ENCODE data around the gene DUXB.

DUXB gene

GRCh38 chr16:75658175-75658574, 43.1 kb downstream of the DUXB start:
- DNase-seq = no peak

GRCh38 chr16:75653922-75654321, 47.3 kb downstream of the DUXB start:
- DNase-seq = no peak

GRCh38 chr16:75648265-75649076, 52.8 kb downstream of the DUXB start:
- peak; percentile 88 for DNase-seq

GRCh38 chr16:75647492-75648264, 53.6 kb downstream of the DUXB start, which contains the start of the genes KARS1 and TERF2IP:
Gene KARS1, minus strand, starts transcription at chr16:75647665. Its CDS starts 26 bp downstream, at chr16:75647639.
Gene TERF2IP, plus strand, starts transcription at chr16:75647773. Its CDS starts 110 bp downstream, at chr16:75647883.
- peak; percentile 96 for DNase-seq

- DNase-seq = peak; percentile 18
Observed at GRCh38 chr16:75647112-75647491, 54.2 kb downstream of the DUXB start.

- peak; percentile 60 for DNase-seq
Observed at GRCh38 chr16:75644240-75645012, 56.8 kb downstream of the DUXB start.

Data from CD4-positive, alpha-beta T cell treated with Interleukin-17A for 1 hour (primary cell).